Esophagus muscularis mucosa (tissue), 3 donors: ENCODE data around the gene OTOP3.

Source experiments
- POLR2AphosphoS5 ChIP-seq, 2 donors: sonication (generic); formaldehyde crosslinking; IDR thresholded peaks; one replicate each; pipeline ENCODE4 v1.6.1; 2017; ENCODE audit warnings: antibody characterized with exemption in 2 of 2
- TF ChIP-seq, protein P1 (sequence below), 3 experiments: fragments of 200-600 bp in 2 of 3; fragments of 450-650 bp in 1 of 3; sonication (generic) in 2 of 3; IDR thresholded peaks; one replicate each; pipeline ENCODE4 v1.5.1; 2017 to 2019; ENCODE audit warnings: antibody characterized with exemption in 3 of 3, mild to moderate bottlenecking in 2 of 3, moderate library complexity in 1 of 3

DNA sequence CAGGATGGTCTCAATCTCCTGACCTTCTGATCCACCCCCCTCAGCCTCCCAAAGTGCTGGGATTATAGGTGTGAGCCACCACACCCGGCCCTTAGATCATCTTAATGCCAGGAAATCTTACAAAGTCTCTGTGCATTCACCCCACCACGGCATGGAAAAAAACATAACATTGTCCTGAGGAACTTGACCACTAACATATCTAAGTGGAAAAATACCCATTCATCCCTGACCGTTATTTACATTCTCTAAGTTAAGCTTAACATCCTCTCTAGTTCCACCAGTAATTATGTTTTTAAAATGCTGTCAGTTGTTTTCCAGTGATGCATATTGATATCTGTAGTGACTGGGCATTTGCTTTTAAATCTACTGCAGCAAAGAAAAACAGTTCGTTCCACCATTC is 40.2 kb downstream of the OTOP3 start:
- TF ChIP-seq, protein P1, sequence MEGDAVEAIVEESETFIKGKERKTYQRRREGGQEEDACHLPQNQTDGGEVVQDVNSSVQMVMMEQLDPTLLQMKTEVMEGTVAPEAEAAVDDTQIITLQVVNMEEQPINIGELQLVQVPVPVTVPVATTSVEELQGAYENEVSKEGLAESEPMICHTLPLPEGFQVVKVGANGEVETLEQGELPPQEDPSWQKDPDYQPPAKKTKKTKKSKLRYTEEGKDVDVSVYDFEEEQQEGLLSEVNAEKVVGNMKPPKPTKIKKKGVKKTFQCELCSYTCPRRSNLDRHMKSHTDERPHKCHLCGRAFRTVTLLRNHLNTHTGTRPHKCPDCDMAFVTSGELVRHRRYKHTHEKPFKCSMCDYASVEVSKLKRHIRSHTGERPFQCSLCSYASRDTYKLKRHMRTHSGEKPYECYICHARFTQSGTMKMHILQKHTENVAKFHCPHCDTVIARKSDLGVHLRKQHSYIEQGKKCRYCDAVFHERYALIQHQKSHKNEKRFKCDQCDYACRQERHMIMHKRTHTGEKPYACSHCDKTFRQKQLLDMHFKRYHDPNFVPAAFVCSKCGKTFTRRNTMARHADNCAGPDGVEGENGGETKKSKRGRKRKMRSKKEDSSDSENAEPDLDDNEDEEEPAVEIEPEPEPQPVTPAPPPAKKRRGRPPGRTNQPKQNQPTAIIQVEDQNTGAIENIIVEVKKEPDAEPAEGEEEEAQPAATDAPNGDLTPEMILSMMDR (IDR thresholded peaks at IDR 0.05): no peak
- TF ChIP-seq POLR2AphosphoS5 (IDR thresholded peaks at IDR 0.05): no peak
